Fibroblast of the aortic adventitia (primary cell): ENCODE measurements around the gene INPP5D. TPM values are rescaled to one million over a fixed set of nuclear protein-coding genes. Genes with fewer than 3 reads are reported as not detected.

ENCODE experiments used
- DNase-seq: peaks from one replicate; pipeline ENCODE4 v3.0.0-alpha.2; 2010; ENCODE audit warnings: low read depth
- H3K4me3 ChIP-seq: 2 replicates; pipeline ENCODE4 v1.5.1; 2011; ENCODE audit warnings: low read depth, mild to moderate bottlenecking, control low read depth, low read length, moderate library complexity
- total RNA-seq: library from RNA; depleted of rRNA; stranded (reverse); fragments of >200 nt; gene quantifications from 2 replicates; pipeline ENCODE4 v1.2.3, GENCODE V29; 2012; ENCODE audit warnings: low replicate concordance
- TF ChIP-seq, protein P1 (sequence below): IDR thresholded peaks from 2 replicates; pipeline ENCODE4 v1.5.1; 2011; ENCODE audit warnings: mild to moderate bottlenecking, low read length, control low read depth, inconsistent platforms; ENCODE audit not compliant: insufficient read depth

Gene INPP5D
- 0.54 and 0.98 TPM in 2 replicates for total RNA-seq

DNA sequence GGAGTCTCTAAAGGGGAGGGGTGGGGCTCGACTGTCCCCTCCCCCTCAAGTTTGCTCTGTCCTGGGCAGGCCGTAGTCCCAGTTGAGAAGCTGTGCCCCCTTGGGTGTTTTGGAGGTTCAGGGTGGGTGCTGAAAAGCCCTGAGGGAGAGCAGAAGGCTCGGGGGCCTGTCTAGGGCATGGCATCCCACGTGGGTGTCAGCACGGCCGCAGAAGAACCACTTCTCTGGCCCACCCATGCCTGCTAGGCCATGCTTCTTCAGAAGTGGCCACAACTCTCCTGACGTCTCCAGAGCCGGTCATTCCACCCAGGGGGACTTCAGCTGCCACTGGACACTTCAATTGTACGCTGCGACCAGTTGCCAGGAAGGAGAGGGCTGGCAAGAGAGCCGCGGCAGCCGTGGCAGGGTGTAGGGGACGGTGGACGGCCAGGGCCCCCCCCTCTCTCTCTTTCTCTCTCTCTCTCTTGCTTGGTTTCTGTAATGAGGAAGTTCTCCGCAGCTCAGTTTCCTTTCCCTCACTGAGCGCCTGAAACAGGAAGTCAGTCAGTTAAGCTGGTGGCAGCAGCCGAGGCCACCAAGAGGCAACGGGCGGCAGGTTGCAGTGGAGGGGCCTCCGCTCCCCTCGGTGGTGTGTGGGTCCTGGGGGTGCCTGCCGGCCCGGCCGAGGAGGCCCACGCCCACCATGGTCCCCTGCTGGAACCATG, at the start of gene INPP5D:
TSS of gene INPP5D (plus strand) at position 546 of the 704 bp plus-strand sequence. CDS start at position 683, 137 bp downstream.
- TF ChIP-seq, protein P1, sequence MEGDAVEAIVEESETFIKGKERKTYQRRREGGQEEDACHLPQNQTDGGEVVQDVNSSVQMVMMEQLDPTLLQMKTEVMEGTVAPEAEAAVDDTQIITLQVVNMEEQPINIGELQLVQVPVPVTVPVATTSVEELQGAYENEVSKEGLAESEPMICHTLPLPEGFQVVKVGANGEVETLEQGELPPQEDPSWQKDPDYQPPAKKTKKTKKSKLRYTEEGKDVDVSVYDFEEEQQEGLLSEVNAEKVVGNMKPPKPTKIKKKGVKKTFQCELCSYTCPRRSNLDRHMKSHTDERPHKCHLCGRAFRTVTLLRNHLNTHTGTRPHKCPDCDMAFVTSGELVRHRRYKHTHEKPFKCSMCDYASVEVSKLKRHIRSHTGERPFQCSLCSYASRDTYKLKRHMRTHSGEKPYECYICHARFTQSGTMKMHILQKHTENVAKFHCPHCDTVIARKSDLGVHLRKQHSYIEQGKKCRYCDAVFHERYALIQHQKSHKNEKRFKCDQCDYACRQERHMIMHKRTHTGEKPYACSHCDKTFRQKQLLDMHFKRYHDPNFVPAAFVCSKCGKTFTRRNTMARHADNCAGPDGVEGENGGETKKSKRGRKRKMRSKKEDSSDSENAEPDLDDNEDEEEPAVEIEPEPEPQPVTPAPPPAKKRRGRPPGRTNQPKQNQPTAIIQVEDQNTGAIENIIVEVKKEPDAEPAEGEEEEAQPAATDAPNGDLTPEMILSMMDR: no peak
- no peak for DNase-seq
- H3K4me3 ChIP-seq: no peak within 1 kb of the TSS

- no peak for DNase-seq
- TF ChIP-seq, protein P1: no peak
- H3K4me3 ChIP-seq: no peak overlapping the region
Measured at GRCh38 chr2:233010569-233011267, 49.4 kb upstream of the INPP5D start.

GRCh38 chr2:233011268-233011650, 48.9 kb upstream of the INPP5D start:
- no peak overlapping the region for H3K4me3 ChIP-seq
- no peak for DNase-seq
- TF ChIP-seq, protein P1: no peak

DNA sequence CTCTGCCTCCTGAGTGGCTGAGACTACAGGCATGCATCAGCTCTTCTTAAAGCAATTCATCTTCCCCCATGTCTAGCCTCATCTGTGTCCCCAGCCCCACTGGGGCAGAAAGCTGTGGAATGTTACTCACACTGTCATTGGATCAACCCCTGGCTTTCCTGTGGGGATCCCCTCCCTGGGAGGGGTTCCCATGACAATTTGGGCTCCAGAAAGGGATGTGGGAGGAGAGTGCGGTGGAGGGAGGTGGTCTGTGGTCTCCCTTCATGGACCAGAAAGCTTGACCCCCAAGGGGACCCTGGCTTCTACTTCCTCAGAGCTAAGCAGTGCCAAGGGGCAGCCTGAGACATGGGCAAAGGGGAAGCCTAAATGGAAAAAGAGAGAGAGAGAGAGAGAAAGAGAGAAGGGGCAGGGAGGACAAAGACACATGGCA, 48.4 kb upstream of the INPP5D start:
- DNase-seq: no peak
- TF ChIP-seq, protein P1: no peak
- no peak overlapping the region for H3K4me3 ChIP-seq

- TF ChIP-seq, protein P1: no peak
- DNase-seq: no peak
- H3K4me3 ChIP-seq: no peak overlapping the region
Measured at GRCh38 chr2:233012301-233012971, 47.7 kb upstream of the INPP5D start.

- H3K4me3 ChIP-seq: no peak within 1 kb of the TSS
- no peak for DNase-seq
- TF ChIP-seq, protein P1: no peak
Measured at GRCh38 chr2:233013027-233013461, 47.1 kb upstream of the INPP5D start, which contains the start of gene NGEF. NGEF (minus strand) TSS chr2:233013256; CDS start chr2:232974890, 38,366 bp downstream.
